ENCODE data around the gene KIF13A.
A peak's percentile ranks its signal among the peaks of the same experiment; 100 is the strongest.
"Not testable (repeated sequence)": the region's sequence is repeated elsewhere in the genome, so short reads cannot be mapped to it uniquely, and the experiment has no call there.

The KIF13A gene

DNA sequence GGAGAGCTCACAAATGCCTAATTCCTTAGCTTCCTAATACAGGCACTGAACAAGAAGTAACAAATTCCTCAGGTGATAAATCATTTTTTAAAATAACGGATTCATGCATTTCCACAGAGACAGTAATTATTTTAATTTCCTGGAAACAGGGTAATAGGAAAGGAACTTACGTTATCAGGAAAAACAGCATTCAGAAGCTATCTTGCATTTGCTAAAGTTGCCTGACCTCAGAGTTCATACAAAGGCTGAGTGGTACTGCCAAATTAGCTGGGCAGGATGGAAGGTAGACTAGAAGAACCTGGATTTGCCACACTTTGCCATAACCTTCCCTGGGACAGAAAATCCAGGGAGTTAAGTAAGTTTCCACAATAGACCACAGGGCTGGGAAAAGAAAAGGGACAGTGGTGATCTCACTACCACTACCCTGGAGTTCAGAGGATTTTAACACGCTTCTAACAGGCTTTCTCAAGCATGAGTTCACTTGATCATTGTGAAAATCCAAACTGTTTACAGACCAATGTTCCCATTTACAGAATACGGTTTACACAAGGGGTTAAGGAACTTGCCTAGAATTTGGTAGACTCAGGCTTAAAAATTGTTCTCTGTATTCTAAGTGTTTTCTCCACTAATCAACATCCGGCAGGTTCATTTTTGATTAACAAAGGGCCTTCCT is 57.0 kb downstream of the KIF13A start:
- no peak for DNase-seq

DNA sequence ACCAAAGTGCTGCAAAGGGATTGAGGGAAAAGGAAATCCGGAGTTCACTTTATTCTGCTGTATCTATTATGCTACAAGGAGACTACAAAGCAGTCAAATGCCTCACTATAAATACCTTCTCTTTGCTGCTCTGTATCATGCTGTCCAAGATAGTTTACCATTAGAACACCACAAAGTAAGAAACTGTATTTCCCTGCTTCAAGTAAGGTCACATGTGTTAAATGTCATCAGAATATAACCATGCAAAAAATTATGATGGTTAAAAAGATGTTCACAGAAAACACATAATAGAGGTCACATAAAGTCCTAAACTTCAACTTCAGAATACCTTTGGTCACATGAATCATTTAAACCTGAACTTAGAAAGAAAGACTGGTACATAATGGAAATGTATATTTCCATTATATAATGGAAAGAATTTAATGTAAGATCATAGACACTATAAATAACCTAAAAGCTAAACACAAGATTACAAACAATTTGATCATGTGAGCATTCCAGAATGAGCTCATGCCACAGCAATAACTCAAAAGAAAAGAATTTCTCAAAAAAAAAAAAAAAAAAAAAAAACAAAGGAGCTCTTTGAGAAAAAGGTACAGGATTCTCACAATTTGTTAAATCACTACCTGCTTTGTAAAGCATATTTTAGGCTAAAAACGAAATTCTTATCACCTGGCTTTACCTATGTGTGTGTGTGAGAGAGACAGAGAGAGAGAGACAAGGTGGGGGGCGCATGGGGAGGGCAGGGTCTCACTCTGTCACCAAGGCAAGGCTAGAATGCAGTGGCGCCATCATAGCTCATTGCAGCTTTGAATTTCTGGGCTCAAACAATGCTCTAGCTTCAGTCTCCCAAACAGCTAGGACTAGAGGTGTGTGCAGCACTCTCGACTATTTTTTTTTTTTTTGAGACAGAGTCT is 58.7 kb downstream of the KIF13A start:
- DNase-seq = no peak

DNA sequence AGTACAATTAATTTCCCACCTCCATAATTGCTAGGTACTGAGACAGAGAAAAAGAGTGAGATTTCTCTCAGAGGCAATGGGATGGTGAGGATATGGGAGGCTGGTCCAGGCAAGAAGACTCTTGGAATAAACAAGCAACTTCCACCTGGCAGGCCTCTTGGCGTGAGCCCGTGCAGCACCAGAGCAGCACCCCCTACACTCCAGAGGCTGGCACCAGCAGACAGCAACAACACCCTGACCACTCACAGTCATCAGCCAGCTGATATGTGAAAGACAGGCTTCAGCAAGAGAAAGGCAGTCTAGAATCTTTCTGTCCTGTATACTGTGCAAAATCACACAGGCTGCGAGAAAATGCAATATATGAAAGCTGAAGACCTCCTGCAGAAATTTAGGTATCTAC is 59.7 kb downstream of the KIF13A start:
- DNase-seq = no peak

DNA sequence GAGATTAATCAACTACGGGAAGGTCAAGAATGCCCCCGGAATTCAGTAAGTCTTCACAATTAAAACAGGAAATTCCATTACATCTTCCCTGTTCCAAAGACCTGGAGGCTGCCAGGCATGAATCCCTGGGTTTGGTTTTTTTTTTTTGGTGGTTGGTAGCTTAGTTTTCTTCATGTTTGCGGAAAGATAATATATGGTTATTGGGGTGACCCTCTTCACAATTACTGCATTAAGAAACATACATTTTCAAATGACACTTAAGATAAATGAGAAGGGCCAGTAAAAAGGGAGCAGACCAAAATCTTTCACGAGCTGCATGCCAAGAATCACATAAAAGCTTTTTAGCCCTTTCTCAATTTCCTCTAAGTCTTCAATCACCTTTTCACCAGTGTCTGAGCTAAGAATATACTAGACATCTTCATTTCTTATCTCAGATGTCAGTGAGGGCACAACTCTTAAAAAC is 64.0 kb downstream of the KIF13A start:
- no peak for DNase-seq

DNA sequence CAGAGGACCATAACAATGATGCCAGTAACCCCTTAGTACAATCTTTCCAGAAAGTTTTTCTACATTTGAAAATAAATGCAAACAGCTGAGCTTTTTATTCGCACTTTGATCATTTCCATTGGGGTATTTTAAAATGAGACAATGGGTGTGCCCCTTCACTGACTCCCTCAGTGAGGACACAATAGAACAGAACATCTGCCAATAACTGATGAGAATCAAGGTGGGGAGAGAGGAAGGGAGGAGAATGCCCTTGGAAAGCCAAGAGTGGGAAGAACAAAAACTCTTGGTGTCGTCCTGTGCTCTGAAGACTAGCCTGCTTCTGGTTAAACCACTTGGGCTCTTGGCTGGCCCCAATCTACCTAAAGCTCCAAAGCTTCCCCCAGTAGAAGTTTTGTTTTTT is 66.0 kb downstream of the KIF13A start:
- no peak for DNase-seq

DNA sequence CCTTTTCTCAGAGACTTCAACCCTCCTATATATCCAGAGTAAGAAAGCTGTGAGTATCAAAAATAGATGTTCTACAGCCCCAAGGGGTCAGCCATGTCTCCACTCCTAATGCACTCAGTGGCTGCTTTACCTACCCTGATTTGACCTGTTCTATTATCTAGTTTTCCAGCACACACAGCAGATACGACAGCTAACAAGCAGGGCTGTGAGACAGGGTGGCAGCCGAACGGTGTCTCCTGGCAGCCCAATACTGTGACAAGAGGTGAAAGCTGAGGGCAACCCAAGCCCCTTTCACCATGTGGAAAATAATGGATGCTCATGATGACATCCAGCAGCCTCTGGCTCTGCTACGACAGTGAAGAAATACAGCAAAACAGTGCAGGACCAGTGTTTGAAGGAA is 67.9 kb downstream of the KIF13A start:
- no peak for DNase-seq

DNA sequence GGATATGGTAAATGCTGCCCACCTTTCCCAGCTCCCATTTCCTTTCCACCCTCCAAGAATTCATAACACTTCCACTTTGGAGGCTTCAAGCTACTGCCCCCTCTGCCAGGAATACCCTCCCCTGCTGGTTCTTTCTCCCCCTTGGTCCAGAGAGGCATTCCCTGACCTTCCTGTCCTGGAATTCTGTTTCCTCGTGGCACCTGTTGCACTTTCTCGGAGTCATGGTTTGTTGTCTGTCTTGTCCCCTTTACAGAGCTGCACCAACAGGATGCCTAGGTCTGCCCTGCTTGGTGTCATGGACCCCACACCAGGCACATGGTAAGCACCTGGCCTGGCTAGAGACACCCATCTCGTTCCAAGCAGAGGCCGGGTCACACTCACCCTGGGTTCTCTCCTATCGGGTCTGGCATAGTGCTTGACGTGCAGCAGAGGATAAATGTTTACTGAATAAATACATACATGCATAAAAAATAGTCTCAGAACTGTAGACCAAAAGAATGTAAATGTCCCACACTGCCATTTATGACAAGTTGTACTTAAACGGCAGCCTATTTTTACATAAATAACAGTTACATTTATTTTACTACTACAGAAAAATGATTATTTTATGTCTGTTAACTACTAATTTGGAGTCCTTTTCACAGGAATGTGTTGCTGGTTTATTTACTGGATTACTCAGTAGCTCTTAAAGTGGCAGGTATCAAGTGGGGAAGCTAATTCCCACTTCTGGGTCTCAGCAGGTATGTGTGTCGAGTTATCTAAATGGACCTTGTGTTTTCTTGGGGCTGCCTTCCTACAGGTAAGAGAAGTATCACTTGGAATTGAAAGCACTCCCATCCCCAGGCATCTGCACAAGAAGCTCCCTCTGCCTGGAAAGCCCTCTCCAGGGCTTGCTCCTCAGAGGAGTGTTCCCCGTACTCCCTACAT is 69.3 kb downstream of the KIF13A start:
- DNase-seq = no peak

DNA sequence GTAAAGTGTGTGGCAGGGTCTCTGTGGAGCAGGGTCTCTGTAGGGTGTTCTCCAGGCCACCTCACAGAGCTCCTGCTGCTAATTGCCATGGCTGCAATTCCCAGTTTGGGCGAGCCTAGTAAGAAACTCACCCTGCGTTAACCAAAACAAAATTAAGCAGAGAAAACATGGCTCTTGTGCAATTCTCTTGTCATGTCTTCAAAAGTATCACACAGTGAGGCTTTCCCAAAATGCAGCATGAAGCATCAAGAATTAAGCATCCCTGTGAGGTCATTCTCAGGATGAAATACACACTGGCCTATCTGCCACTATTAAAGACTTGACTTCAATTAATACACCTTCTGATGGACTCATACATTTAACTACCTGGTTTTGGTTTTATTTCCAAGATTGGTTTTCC is 72.8 kb downstream of the KIF13A start:
- DNase-seq = no peak

DNA sequence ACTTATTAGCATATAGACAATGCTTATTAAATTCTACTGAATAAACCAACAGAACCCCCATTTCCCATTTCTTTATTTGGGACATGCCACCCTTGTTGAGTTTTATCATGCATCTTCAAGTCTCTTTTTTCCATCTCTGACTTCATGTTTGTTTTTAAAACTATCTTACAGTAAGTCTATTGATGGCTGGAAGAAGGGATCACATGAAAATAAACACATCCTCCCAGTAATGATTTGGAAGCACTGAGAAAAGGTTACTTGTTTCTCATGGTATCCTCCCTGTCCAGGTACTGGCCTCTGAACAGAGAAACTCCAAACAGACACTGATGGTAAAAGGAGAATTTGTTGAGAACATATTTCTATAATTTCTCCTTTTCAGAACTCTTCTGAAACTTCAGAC is 74.9 kb downstream of the KIF13A start:
- no peak for DNase-seq

DNA sequence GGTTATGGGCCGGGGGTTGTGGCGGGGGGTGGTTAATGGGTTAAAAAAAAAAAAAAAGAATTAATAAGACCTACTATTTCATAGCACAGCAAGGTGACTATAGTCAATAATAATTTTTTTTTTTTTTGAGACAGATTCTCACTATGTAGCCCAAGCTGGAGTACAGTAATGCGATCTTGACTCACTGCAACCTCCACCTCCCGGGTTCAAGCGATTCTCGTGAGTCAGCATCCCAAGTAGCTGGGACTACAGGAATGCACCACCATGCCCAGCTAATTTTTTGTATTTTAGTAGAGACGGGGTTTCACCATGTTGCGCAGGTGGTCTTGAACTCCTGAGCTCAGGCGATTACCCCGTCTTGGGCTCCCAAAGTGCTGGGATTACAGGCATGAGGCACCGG is 75.8 kb downstream of the KIF13A start:
- not testable (repeated sequence) for DNase-seq

DNA sequence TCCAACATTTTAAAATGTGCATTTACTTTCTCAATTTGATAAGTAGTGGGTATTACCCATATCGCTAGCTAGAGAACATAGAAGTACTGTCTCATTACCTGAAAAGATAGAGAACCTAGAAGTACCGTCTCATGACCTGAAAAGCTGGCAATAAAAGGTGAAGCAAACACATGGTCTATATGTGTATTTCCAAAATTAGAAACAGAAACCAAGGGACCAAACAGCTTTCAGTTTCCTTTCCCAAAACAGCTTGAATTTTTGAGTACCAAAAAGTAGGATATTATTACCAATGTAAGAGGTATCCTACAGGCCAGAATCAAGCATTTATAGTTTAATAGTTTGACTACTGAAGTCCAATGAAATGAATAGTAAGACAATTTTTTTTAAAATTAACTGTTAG is 77.2 kb downstream of the KIF13A start:
- DNase-seq = no peak

DNA sequence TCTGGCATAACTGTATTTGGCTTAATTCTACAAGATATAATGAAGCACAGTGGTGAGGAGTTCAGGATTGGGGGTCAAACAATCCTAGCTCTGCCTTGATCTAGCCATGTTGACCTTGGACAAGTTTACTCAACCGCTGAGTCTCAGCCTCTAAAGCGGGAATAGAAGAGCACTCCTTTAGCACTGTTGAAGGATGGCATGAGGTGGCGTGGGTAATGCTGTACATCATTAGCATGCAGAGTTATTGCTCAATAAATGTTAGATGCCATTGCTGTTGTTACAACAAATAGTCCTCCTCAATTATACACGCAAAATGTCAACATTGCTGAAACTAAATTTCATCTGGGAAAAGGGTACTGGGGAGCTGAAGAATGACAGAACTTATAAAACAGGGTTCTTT is 78.6 kb downstream of the KIF13A start:
- DNase-seq = no peak

DNA sequence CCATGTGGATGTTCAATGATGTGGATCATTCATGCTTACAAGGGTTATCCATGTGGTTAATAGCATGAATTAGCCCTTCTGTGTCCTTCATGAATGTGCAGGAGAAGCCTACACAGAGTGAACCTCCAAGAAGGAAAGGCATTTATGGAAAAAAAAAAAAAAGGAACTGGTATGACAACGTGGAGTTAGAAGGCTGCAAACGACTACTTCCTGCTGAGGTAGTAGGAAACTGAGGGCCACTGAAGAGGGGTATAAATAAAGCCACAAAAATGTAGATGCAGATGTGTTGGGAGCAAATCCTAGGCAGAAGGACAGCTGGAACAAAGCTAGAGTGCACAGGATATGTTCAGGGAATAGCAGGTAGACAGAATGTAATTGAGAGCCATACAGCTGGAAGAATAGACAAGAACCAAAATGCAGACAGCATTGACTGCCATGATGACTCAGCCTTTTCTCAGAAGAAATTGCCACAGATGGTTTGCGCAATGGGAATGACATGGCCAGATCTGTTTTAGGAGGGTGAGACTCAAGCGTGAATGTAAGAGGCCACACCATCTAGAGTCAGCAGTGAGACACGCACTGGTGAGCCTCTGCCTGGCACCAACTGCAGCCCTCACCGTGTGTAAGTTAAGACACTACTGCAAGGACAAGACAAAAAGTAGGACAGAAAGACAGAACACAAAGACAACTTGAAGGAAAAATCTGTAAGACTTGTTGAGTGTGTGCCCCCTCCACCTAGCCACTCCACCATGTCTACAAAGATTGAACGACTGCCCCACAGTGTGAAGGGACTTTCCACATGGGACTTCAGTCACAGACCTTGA is 79.8 kb downstream of the KIF13A start:
- DNase-seq = peak; percentile 34

DNA sequence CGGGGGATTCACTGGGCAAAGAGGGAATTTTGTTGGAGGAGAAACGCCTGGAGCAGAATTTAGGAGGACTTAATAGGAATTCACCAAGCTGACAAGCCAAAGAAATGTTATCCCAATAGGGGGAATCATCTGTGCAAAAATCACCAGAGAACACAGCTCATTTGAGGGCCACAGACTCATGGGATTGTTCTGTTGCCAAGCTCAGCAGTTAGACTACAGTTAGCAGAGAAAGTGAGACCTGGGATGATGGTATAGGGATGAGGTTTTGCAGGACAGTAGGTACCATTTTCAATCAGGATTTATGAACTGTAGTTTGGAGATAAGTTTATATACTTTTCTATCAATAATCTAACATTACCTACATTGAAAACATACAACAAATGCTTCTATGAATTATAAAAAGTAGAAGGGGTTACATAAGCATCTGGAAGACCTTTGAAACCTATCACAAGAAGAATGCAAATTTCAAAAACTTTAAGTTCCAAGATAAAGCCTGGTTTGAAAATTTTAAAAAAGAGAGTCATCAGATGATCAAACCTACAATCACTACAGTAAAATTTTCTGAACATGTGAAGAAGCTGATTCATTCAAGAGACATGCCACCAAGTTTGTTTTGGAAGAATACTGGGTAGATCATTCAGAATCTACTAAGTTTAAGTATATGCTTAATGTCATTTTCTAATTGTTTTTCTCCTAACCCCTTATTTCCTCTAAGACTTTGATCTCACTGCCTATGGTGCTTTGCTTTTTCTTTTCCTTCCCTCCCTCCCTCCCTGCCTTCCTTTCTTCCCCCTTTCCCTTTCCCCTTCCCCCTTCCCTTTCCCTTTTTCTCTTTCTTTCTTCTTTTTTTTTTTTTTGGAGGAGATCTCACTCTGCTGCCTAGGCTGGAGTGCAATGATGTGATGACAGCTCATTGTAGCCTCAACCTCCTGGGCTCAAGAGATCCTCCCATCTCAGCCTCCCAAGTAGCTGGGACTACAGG is 81.5 kb downstream of the KIF13A start:
- no peak for DNase-seq

DNA sequence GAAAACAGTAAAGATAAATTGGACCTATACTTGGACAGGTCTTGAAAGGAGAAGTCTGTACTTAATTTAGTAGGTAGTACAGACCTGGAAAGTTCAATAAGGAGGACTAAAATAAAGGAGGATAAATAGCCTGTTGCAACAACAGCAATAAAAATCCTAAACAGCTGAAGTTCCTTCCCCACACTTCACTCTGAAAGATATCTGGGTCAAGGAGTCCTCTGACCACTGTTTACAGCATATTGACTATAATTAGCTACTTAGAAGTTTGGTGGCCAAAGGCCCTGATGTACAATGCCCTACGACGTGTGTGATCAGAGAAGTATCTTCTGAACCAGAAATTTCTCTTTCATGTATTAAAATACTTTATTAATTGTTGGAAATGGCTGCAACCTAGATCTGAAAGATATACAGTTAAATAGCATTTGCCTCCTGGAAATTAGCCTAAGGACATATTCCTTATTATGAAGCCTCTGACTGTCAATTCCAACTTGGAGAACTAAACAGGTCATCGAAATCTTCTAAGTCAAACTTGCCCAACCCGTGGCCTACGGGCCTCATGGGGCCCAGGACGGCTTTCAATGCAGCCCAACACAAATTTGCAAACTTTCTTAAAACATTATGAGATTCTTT is 82.8 kb downstream of the KIF13A start:
- DNase-seq = no peak

DNA sequence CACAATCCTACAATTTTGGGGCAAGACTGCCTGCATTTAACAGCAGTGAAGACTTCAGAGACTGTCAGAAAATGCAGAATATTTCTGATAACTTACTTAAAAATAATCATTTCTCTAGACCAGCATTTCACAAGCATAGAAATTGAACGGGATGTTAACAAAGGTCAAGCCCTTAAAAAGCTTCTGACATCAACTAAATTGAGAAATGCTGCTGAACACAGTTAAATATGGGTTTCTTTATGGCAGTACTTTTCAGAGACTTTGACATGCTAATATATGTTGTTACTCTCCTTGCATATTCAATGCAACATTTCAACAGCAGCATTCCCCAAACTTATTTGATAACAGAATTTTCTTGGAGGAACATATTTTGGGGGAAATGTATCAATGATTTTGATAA is 84.5 kb downstream of the KIF13A start:
- DNase-seq = no peak

DNA sequence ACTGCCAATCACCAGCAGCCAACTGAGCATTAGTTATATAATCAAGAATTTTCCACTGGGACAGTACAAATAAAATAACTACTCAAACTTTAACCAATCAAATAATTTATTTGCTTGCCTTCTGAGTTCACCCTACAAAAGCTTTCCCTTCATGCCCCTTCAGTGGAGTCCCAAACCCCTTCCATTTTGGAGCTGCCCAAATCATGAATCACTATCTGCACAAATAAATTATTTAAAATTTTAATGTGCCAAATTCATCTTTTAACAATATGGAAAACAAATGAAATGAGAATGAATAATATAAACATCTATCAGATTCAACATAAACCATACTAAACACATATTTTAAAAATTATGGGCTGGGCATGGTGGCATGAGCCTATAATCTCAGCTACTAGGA is 85.9 kb downstream of the KIF13A start:
- no peak for DNase-seq

DNA sequence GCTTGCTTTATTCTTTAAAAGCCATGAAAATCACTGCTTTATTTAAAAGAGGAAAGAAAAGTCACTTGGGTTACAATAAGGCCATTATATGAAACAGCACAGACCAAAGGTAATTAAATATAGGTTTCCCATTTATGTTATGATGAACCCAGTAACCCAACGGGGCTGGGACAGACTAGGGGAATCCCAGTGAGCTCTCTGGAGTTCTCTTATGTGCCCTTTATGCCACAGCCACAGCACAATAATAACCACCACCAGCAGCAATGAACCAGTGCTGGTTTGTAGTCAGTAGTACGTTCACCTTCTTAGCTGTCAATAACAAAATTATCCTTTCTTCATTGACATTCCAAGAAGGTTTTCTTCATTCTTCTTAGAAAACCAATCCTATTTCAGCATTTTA is 87.4 kb downstream of the KIF13A start:
- DNase-seq = no peak

DNA sequence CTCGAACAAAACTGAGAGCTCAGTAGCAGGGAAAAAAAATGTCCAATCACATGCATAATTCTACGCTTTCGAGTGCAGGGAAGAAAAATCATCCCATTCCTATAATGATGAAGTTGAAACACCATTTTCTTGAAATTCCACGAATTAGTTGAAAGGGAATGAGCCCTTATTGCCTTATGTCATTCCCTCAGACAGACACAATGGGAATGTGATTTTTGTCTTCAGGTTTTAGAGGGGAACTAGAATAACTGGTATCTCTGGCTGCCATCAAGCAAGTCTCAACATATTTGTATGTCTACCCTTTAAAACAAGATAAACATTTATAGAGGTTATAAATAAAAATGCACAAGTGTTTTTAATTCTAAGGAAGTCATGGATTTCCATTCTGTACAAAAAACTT is 87.9 kb downstream of the KIF13A start:
- no peak for DNase-seq

DNA sequence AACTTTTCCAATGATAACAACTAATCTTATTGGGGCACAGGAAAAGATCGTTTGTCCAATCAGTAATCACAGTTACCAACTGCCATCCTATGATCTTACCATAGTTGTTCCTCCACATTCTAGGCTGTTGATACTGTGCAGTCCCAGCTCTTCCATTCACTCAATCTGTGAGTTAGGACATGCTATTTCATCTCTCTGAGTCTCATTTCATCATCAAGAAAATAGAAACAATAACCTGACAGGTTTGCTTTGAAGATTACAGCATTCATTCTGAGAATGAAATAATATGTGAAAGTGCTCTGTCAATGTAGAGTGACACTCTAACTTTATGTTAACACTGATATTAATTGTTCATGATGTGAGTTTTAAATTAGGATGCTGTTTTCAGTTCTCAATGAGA is 89.8 kb downstream of the KIF13A start:
- DNase-seq = no peak

DNA sequence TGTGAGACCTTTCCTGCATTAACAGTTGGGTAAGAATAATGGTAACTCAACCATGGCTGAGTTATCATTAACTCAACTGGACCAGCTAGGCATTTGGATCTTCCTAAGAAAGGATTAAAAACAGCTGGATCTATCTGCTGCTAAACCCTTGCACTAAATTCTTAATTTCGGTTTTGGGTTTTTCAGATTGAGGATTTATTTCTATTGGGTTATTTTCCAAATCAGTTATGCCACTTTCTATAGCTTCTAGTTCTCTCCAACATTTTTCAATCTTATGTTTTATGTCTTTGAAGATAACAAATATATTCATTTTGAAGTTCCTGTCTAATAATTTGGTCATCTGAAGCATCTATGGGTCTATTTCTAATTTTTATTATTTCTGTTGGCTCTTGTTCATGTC is 92.5 kb downstream of the KIF13A start:
- DNase-seq = no peak
